ENCODE results near the gene CLIC1. TPM values are rescaled to one million over a fixed set of nuclear protein-coding genes. Genes with fewer than 3 reads are reported as not detected.

CLIC1 gene
- total RNA-seq, 2 donors from 2014 or later, result 222 to 251 TPM

Other genes with a start within 250 kb of the CLIC1 start
- gene MICB, start 238.4 kb downstream of the CLIC1 start, total RNA-seq, result 1 to 10 TPM; 4.1 to 6.6 TPM
- gene MCCD1, start 207.6 kb downstream of the CLIC1 start, total RNA-seq, result not detected
- 100 to 1,000 TPM; 198 to 217 TPM for gene DDX39B, start 194.5 kb downstream of the CLIC1 start, total RNA-seq
- gene ATP6V1G2, start 189.9 kb downstream of the CLIC1 start, total RNA-seq, result under 1 TPM; 0.78 to 0.95 TPM
- gene NFKBIL1, start 188.9 kb downstream of the CLIC1 start, total RNA-seq, result 10 to 100 TPM; 23.8 to 24.2 TPM
- gene LTA, start 164.2 kb downstream of the CLIC1 start, total RNA-seq, result not detected
- 1 to 10 TPM in 1 of 2 donors, under 1 TPM in 1; 0.71 to 3.2 TPM for gene TNF, start 161.0 kb downstream of the CLIC1 start, total RNA-seq
- not detected for gene LTB, start 154.1 kb downstream of the CLIC1 start, total RNA-seq
- gene LST1, start 150.3 kb downstream of the CLIC1 start, total RNA-seq, result 10 to 100 TPM in 1 of 2 donors, 1 to 10 TPM in 1; 4.9 to 37.9 TPM
- gene NCR3, start 143.5 kb downstream of the CLIC1 start, total RNA-seq, result not detected
- 10 to 100 TPM; 21.5 to 39.6 TPM for gene AIF1, start 121.3 kb downstream of the CLIC1 start, total RNA-seq
- gene PRRC2A, start 115.8 kb downstream of the CLIC1 start, total RNA-seq, result 100 to 1,000 TPM in 1 of 2 donors, 10 to 100 TPM in 1; 94.2 to 130 TPM
- gene BAG6, start 83.9 kb downstream of the CLIC1 start, total RNA-seq, result 100 to 1,000 TPM; 154 to 182 TPM
- 1 to 10 TPM in 1 of 2 donors, not detected in 1; 2.2 TPM for gene APOM, start 80.6 kb downstream of the CLIC1 start, total RNA-seq
- gene C6orf47, start 75.8 kb downstream of the CLIC1 start, total RNA-seq, result 10 to 100 TPM; 23.7 to 40.1 TPM
- 10 to 100 TPM; 15.0 to 19.2 TPM for gene GPANK1, start 71.5 kb downstream of the CLIC1 start, total RNA-seq
- gene CSNK2B, start 70.5 kb downstream of the CLIC1 start, total RNA-seq, result 100 to 1,000 TPM; 175 to 202 TPM
- 10 to 100 TPM in 1 of 2 donors, 1 to 10 TPM in 1; 9.6 to 24.3 TPM for gene LY6G5B, start 66.6 kb downstream of the CLIC1 start, total RNA-seq
- not detected for gene LY6G5C, start 55.5 kb downstream of the CLIC1 start, total RNA-seq
- 10 to 100 TPM; 49.3 to 52.8 TPM for gene ABHD16A, start 33.2 kb downstream of the CLIC1 start, total RNA-seq
- gene LY6G6F, start 29.7 kb downstream of the CLIC1 start, total RNA-seq, result not detected
- not detected for gene LY6G6D, start 21.2 kb downstream of the CLIC1 start, total RNA-seq
- gene LY6G6C, start 14.8 kb downstream of the CLIC1 start, total RNA-seq, result not detected
- gene MPIG6B, start 13.2 kb downstream of the CLIC1 start, total RNA-seq, result not detected
- gene DDAH2, start 7.2 kb downstream of the CLIC1 start, total RNA-seq, result 100 to 1,000 TPM; 136 TPM
- 10 to 100 TPM in 1 of 2 donors, 1 to 10 TPM in 1; 5.7 to 10.5 TPM for gene MSH5, start 3.5 kb upstream of the CLIC1 start, total RNA-seq
- gene SAPCD1, start 26.1 kb upstream of the CLIC1 start, total RNA-seq, result 10 to 100 TPM in 1 of 2 donors, not detected in 1; 13.3 TPM
- gene VWA7, start 40.8 kb upstream of the CLIC1 start, total RNA-seq, result under 1 TPM; 0.68 to 0.78 TPM
- gene VARS1, start 59.2 kb upstream of the CLIC1 start, total RNA-seq, result 10 to 100 TPM; 24.8 to 46.8 TPM
- 10 to 100 TPM; 21.2 to 40.1 TPM for gene LSM2, start 70.4 kb upstream of the CLIC1 start, total RNA-seq
- 1 to 10 TPM; 1.1 to 1.2 TPM for gene HSPA1L, start 78.8 kb upstream of the CLIC1 start, total RNA-seq
- 100 to 1,000 TPM; 240 to 354 TPM for gene HSPA1A, start 79.0 kb upstream of the CLIC1 start, total RNA-seq
- gene HSPA1B, start 91.2 kb upstream of the CLIC1 start, total RNA-seq, result 100 to 1,000 TPM; 178 to 262 TPM
- gene NEU1, start 126.3 kb upstream of the CLIC1 start, total RNA-seq, result 10 to 100 TPM; 26.0 to 35.2 TPM
- 1 to 10 TPM in 1 of 2 donors, not detected in 1; 5.8 TPM for gene SLC44A4, start 142.5 kb upstream of the CLIC1 start, total RNA-seq
- 10 to 100 TPM; 19.5 to 33.2 TPM for gene EHMT2, start 161.2 kb upstream of the CLIC1 start, total RNA-seq
- 1 to 10 TPM in 1 of 2 donors, not detected in 1; 1.6 TPM for gene ZBTB12, start 165.6 kb upstream of the CLIC1 start, total RNA-seq
- gene C2, start 191.2 kb upstream of the CLIC1 start, total RNA-seq, result 10 to 100 TPM; 13.8 to 40.2 TPM
- 100 to 1,000 TPM in 1 of 2 donors, 10 to 100 TPM in 1; 55.2 to 142 TPM for gene CFB, start 209.6 kb upstream of the CLIC1 start, total RNA-seq
- 10 to 100 TPM; 62.4 to 69.3 TPM for gene NELFE, start 222.4 kb upstream of the CLIC1 start, total RNA-seq
- gene SKIC2, start 222.6 kb upstream of the CLIC1 start, total RNA-seq, result 10 to 100 TPM; 37.7 to 73.0 TPM
- 10 to 100 TPM; 14.1 to 45.4 TPM for gene DXO, start 235.6 kb upstream of the CLIC1 start, total RNA-seq
- gene C4A, start 245.5 kb upstream of the CLIC1 start, total RNA-seq, result 100 to 1,000 TPM in 1 of 2 donors, 10 to 100 TPM in 1; 30.2 to 162 TPM

All from thoracic aorta (tissue), 2 donors.